GM18520 (cell line): ENCODE results near the gene PGC.
A peak's percentile ranks its signal among the peaks of the same experiment; 100 is the strongest.

Experiments used
- ATAC-seq: cut with Tn5 transposase; IDR thresholded peaks from one replicate; pipeline ENCODE4 v1.9.1; 2021; ENCODE audit not compliant: unreplicated experiment

Gene PGC

DNA sequence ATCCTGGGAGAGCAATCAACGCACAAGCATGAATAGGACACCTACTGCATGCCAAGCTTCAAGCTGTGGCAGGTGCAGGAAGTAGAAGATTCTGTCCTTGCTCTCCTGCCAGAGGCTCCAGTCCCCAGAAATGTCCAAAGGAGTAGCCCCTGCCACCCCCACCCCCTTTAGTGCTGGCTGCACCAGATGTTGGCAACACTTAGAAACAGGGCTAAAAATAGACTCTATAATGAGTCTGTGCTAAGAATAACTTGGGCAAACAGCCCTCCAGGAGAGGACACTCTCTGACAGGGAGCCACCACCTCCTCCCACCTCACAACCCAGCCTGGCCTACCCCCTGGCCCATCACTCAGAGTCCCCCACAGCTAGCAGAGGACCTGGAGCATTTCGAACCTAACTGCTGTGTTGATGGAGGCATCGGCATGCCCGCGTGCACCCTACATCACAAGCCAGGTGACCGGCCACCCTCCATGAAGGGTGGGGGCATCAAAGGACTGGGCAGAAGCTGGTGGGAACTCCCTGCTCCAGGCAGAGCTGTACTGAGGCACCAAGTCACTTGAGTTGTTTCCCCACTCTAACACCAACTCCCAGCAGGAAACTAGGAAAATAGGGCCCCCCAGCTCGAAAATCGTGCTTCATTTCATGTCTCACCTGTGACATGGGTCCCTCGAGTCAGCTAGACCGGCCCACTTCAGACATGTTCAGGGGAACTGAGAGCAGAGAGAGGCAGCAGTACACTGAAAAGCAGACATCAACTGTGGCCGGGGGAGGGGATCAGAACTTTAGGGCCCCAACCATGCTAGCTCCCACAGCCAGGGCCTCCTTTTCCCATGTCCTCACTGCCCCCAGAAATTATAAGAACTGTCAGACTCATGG lies 30.4 kb downstream of the PGC start:
- ATAC-seq = no peak

DNA sequence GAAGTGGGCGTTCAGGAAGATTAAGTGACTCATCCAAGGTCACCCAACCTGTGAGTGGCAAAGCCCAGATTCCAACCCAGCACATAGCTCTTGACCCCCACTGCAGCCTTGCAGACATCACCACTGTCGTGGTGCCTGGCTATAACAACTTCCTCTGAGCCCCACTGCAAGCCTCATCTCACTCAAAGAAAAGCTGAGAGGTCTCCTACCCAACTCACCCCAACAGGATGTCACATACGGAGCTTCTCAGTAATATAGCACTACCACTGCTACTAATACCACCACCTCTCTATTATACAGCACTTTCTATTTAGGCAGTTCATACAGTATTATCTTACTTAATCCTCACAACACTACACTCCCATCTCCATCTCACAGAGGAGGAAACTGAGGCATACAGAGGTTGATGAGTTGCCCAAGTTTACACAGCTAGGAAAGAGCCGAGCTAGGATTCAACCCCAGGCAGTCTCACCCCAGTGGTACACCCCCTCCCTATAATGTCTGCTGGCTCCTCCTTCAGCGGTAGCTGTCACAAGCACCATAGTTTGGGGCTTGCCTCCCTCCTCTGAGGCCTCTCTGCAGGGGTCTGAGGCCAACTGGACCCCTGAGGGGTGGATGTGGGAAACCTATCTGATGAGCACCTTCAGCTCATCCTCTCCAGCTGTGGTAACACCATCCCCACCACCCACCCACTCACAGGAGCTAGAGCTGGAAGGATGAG lies 31.2 kb downstream of the PGC start:
- no peak for ATAC-seq

DNA sequence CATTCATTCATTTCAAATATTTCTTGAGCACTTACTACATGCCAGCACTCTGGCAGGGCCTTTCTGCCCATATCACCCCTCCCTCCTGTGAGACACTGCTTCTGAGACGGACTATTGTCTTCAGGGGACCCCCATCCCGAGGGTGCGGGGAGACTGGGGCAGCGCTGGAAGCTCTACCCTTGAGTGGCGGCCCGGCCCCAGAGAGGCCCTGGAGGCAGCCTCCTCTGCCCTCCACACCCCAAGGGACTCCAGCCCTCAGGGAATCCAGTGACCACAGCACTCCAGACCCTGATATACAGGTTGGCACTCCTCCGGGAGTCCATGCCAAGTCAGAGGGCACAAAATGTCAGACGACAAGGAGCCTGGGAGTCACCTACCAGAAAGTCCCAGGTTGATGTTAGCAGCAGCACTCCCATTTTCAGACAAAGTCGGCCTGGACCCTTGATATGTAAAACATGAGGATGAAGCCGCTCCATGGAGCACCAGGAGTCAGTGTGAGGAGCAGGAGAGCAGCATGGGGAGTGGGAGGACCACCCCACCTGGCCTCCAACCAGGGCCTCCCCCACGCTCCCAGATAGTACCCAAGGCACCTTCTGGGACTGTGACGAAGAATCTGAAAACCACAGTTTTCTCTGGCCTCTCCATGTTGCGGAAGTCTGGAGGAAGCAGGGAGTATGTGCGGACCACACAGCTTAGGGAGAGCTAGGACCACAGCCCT lies 32.5 kb downstream of the PGC start:
- no peak for ATAC-seq

DNA sequence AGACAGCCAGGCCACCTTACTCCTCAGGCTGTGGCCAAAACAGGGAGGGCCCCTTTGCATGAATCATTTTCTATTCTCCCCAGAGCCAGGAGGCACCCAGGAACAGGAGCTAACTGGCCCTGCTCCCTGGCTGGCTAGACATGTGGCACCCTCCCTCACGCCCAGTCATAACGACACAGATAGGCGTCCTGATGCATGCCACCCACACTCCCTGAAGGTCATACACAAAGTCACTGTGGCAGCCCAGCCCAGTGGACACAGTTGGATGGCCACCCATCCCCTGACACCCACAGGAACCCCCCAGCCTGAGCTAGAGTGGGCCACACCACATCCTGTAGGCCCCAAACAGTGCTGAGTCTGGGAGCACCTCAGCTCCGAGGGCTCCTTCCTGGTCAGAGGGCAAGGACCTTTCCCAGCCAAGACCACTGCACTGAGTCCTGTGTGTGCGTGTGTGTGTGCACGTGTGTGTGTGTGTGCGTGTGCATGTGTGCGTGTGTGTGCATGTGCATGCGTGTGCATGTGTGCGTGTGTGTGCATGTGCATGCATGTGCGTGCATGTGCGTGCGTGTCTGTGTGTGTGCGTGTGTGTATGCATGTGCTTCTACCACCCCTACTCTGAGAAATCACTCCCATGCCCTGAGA lies 33.4 kb downstream of the PGC start:
- ATAC-seq = peak; percentile 56

DNA sequence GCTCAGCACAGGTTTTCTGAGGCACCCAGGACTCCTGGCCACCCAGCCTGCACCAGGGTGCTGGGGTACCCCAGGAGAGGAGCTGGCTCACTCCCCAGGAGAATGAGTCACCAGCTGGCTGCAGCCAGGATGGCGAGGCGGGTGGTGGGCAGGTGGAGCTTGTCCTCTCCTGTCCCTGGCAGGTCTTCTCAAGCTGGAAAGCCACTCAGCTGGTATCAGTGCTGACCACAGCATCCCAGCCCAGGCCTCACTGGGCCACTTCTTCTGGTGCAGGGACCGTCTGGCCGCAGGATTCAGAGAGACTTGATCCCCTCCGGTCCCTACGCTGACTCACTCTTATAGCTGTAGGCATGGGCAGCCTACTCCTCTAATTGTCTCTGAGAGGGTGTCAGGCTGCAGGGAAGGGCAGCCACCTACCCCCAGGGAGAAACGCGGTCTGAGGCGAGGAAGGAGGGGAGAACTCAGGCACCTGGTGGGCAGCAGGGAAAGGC lies 34.0 kb downstream of the PGC start:
- ATAC-seq = no peak

DNA sequence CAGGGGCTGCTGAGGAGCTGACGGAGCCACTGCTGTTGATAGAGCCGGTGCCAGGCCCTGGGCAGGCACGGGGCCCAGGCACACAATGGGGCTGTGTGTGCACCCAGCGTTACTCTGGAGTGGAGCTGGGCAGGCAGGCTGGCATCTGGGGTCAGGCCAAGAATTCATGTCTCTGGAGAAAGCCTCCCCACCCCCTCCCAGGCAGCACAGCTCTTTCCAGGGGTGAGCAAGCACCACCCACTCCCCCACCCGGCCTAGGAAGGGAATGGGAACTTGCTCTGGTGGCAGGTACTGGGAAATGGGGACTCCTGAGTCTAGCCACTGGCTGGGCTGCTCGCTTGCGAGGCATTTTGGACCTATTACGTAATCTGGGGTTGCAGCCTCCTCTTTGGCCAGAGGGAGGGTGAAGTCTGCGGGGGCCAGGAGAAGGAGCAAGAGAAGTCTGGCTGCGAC lies 34.5 kb downstream of the PGC start:
- no peak for ATAC-seq

DNA sequence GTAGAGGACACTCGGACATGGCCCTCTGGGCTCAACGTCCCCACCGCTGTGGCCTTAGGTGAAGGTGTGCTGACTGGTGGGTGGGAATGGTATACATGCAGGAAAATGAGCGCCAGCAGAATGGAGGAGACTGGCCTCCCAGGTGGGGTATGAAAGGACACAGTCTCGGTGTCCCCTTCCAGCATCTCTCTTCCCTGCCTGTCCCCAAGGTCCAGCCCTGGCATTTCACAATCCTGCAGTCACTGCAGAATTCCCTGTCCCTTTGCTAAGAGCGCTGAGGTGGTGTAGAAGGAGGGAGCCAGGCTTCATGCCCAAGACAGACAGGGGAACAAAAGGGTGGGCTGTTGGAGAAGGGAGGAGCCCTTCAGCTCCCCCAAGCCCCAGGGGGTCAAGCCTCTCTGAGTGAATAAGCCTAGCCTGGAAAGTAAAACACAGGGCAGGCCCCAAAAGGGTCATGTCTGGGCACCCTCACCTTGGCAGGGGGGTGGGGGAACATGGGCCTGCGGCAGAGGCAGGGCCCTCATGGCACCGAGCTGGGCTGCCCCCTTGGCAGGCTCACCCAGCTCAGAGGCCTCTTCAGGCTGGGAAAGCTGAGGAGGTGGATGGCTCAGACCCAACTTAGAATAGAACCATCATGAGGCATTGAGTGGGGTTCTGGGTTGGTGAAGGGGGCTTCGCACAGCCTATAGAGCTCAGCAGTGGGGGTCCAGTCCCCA lies 35.7 kb downstream of the PGC start:
- ATAC-seq = no peak

DNA sequence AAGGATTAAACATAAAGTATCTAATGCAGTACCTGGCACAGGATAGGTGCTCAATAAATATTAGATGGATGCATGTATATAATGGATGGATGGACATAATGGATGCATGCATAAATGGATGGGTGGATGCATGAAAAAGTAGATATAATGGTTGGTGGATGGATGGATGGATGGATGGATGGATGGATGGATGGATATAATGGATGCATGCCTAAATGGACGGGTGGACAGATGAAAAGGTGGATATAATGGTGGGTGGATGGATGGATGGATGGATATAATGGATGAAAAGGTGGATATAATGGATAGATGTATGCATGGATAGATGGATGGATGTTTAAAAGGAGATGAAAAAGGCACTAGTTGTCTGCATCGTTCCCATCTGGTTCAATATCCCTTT lies 37.8 kb downstream of the PGC start:
- no peak for ATAC-seq

DNA sequence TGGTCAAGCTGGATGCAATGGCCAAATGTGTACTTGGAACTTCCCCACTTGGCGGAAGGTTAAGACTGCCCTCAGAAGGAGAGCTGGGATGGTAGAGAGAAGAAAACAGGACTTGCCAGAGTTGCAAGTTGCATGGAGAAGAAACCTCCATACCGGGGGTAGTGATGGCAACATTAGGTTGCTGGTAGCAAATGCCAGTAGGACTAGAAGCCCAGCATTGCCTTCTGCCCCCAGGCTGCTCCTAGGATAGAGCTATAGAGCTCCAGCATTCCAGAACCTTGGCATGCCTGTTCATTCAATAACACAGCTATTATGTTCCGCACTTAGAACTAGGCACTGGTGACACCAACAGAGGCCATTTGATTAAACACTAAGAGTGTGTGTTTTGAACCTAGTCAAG lies 38.3 kb downstream of the PGC start:
- ATAC-seq = no peak

DNA sequence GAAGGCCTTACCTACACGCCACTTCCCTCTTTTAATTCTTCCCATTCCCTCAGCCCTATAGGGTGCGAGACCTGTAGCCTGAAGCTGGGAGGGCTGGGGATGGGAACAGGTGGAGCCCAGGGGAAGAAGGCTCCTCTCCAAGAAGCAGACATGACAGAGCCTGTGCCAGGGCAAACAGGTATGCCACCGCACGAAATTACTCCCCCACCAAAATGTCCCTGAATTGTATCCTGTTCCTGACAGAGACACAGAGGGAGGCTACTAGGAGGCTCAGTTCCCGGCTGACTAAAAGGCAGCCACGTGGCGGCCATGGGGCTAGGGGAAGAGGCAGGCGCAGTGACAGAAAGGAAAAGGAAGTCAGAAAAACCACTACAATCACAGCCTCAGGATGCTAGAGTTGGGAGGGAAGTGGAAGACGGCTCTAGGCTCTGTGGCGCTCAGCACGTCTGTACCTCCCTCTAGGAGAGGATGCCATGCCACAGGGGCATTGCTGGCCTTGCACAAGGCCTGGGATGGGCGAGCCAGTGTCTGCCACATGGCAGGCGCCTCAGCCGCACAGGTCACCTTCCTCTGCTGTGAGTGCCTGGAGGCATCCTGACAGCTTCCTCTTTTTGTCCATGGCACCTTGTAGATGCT lies 39.5 kb downstream of the PGC start:
- no peak for ATAC-seq

DNA sequence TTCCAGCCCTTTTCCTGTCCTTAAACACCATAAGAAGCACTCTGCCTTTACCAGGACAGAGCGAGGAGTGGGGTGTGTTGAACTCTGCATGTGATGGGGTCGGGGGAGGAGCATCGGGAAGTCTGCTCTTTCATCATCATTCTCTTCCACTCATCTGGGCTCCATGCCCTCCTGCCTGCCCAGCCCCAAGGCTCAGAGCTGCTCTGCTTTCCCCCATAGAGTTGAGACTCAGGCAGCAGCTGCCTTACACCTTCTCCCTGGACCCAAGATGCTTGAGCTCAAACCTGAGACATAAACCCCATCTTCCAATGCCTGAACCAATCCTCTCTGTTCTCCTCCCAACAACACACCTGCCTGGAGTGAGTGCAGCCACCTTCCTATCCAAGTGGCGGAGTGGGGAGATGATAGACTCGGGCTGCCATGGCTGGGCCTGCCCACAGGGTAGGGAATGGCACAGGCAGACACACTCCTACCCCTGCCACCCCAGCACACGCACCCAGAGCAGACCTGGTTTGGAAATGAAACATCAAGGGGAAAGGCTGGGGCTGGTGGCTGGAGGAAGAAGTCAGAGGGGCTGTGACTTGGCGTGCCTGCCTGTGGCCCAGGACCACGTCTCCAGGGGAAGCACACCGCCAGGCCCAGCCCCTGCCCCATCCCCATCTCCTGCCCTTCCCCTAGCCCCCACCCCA lies 40.2 kb downstream of the PGC start:
- ATAC-seq = no peak

DNA sequence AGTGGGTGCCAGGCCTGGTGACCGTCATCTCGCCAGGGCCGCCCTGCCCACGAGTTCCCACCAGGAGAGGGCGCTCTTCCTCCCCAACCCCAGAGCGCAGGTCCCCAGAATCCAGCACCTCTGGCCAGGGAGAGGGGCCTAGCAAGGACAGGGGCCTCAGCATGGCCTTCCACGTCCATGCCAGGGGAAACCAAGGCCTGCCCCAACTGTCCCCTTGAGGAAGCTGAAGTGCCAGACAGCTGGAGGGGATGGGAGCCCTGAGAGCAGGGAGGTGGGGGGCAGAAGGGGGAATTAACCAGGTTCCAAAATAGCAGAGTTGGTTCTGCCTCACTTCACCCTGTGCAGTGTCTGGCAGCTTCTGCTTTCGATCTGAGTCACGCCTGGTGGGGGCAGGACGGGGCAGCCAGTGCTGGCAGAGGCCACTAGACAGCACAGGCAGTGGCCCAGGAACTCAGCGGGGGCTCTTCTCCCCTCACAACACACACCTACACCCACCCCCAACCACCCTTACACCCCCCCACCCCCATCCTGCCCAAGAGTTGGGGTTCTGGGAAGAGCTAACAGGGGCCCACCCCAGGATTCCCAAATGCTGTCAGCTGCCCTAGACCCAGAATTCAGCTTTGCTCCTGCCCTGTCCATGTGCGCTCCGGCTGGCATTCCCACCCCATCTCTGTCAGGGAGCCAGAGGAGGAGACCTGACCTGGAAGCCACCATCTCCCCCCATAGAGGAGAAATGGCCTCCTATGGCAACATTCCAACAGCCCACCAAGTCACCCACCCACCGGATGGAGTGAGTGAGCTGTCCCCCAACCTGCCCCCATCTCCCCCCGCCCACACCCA lies 41.0 kb downstream of the PGC start:
- peak; percentile 41 for ATAC-seq

DNA sequence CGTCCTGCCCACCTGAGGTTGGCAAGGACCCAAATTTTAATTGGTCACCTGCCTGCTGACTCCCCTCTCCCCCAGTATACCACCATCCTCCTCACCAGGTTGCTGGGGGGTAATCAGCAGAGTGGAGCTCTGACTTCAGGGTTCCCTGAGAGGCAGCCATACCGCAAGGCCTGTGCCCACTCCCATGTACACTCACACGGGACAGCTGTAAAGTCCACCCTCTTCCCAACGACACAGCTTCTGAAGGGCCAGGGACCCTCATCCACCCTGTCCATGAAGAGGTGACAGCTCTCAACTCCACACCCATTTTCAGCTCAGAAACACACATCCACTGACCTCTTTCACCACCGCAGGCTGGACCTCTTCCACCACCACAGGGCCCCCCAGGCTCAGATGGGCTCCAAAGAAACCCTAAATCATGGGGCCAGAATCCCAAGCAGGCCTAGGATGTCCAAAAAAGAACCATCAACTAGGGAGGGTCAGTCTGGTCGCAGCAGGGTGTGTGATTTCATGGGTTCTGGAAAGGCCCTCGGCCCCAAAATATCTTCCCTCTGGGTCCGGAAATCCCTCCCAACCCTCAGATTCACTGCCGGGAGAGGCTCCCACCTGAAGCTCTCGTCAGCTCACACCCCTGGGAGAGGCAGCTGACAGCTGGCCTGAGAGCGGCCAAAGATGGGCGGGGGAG lies 41.7 kb downstream of the PGC start:
- no peak for ATAC-seq

DNA sequence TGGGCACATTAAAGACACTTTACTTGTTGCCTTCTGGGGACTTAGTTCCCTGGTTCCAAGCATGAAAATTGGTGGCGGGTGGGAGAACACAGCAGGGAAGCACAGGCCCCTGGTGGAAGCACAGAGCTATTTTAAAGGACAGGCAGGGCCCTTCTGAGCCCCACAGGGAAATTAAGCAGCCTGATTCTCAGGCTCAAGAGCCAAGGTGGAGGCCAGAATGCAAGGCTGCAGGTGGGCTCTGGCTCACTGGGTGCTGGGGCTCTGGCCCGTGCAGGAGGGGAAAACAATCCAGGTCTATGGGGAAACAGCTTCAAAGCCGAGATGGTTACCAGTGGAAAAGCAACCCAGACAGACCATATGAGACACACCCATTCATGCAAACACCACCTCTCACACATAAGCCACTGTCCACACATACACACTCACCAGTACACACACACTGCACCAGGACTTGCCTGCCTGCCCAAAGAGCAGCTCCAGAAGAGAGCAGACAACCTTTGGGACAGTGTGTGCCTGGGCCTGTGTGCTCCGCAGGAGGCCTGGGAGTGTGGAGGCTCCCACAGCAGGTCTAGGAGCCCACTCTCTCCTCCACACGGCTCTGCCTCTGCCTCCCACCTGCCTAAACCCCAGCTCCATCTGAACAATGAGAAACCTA lies 42.4 kb downstream of the PGC start:
- no peak for ATAC-seq

DNA sequence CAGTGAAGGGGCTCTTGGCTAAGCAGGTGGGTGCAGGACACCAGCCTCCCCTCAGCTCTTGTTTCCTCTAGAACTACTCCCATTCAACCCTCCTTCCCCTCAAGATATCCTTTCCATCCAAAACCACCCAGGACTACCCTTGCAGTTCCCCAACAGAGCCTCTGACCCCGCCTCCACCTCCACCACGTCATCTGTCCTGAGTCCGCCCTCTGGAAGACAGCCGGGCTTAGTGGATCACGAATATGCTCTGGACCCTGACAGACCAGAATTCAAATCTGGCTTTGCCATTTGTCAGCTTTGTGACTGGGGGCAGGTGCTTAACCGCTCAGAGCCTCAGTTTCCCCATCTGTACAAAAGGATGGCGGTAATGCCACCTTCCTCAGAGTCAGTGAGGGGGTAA lies 43.2 kb downstream of the PGC start:
- ATAC-seq = no peak

DNA sequence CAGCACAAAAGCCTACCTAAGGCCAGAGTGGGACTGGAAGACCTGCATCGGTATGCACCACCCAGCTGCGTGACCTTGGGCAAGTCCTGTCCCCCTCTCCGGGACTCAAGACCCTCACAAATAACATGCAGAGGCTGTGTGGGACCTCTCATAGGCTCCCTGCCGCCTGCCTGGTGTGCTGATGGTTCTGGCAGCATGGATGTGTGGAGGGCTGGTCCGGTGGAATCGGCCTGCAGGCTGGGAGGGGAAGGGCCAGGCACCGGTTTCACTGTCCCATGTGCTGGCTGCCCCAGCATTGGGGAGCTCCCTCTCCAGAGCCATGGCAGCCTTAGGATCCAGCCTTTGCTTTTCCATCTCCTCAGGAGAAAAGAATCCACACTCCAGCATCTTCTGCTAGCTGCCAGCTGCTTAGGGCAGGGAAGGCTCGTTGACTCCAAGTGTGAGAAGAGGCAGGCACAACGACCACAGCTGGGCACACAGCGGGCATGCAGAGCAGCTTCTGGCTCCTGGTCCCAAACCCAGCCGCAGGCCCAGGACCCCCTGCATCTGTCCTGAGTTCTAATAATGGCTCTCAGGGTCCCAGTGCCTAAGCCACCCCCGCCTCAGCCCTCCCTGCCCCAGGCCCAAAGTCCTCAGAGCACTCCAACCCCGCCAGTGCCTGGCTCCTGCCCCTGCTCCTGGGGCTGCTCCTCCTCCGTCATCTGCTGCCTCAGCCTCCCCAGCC lies 44.3 kb downstream of the PGC start:
- no peak for ATAC-seq
